Measurements from ENCODE around the gene VPS16. TPM values are rescaled to one million over a fixed set of nuclear protein-coding genes. Genes with fewer than 3 reads are reported as not detected.

Gene VPS16
- total and polyA plus RNA-seq, 2 of the 4 experiments (the other 2 are of a cell fraction) = 38.7 to 48.0 TPM

- H3K4me3 ChIP-seq (ENCODE audit: insufficient read depth, low read depth, low read length) = no peak overlapping the region
- H3K14ac ChIP-seq (replicated peaks; ENCODE audit: low read depth, low read length) = no peak overlapping the region
- H4K20me1 ChIP-seq (ENCODE audit: insufficient read depth, low read length) = no peaks in the 10 kb centered on the region
- H3K79me1 ChIP-seq (ENCODE audit: low read depth in 1 of 2, low read length in 2 of 2) = no peaks in the 10 kb centered on the region
- no peak overlapping the region for H2BK5ac ChIP-seq (ENCODE audit: low read depth, low read length, poor library complexity, severe bottlenecking)
- 85% methylated on average over 12 of the region's 23 CpGs; no CpG with 5 or more reads in 1 of the 2 experiments for WGBS, 2 experiments (ENCODE audit: extremely low coverage in 2 of 2, insufficient read length in 1 of 2)
- no peak overlapping the region for H2BK15ac ChIP-seq (ENCODE audit: low read depth, low read length)
- ATAC-seq (ENCODE audit: low read depth) (no peak), DNase-seq (no peak)
- H4K5ac ChIP-seq (ENCODE audit: low read depth, low read length) = no peak overlapping the region
- H3K4ac ChIP-seq (ENCODE audit: low read depth, low read length) = no peak overlapping the region
- H3K4me2 ChIP-seq (ENCODE audit: low read depth, low read length) = no peak overlapping the region
- H2AK5ac ChIP-seq (ENCODE audit: low read depth, low read length) = no peak overlapping the region
- no peak overlapping the region for H3K9ac ChIP-seq (ENCODE audit: low read depth, low read length)
- intact Hi-C loops (cut with micrococcal nuclease) (no loop called here), dilution Hi-C loops (cut with HindIII; ENCODE audit: low sequenced_read_pairs, unreplicated experiment) (no loop called here), in situ Hi-C loops (cut with MboI; ENCODE audit: low sequenced_read_pairs) (no loop called here)
- no peak overlapping the region for H3K56ac ChIP-seq (ENCODE audit: extremely low read depth, insufficient read depth, low read length)
- H2AK9ac ChIP-seq (replicated peaks; ENCODE audit: low read depth, low read length, poor library complexity) = no peak overlapping the region
- H3K27ac ChIP-seq (ENCODE audit: insufficient read depth, low read length) = no peak overlapping the region
- BruUV-seq (replicated peaks) = no TSS peak
- POLR2A ChIA-PET (ENCODE audit: unreplicated experiment) = no interaction called here
- H3K9me3 ChIP-seq (ENCODE audit: control insufficient read depth, insufficient read depth, low read length) = no peaks in the 10 kb centered on the region
- CTCF ChIA-PET = no interaction called here
- no peak overlapping the region for H4K91ac ChIP-seq (ENCODE audit: insufficient read depth, low read depth, low read length)
- H3K27me3 ChIP-seq (ENCODE audit: control insufficient read depth, insufficient read depth, low read length) = peaks cover 27% of the 10 kb centered on the region
- H4K8ac ChIP-seq (ENCODE audit: low read depth in 2 of 2, low read length in 2 of 2) = no peak overlapping the region
- no peaks in the 10 kb centered on the region for H3K9me1 ChIP-seq (ENCODE audit: insufficient read depth, low read length)
- H2AFZ ChIP-seq (replicated peaks; ENCODE audit: low read length, poor library complexity) = no peak overlapping the region
- H2BK120ac ChIP-seq (ENCODE audit: low read depth, low read length) = no peak overlapping the region
- no peak for TF ChIP-seq USF2 (IDR thresholded peaks at IDR 0.05; ENCODE audit: low read depth, low read length)
- no peak for TF ChIP-seq FOS (IDR thresholded peaks at IDR 0.05; ENCODE audit: low read depth, low read length)
- TF ChIP-seq MAFK (IDR thresholded peaks at IDR 0.05; ENCODE audit: low read depth, low read length) = no peak
- TF ChIP-seq, protein P1, sequence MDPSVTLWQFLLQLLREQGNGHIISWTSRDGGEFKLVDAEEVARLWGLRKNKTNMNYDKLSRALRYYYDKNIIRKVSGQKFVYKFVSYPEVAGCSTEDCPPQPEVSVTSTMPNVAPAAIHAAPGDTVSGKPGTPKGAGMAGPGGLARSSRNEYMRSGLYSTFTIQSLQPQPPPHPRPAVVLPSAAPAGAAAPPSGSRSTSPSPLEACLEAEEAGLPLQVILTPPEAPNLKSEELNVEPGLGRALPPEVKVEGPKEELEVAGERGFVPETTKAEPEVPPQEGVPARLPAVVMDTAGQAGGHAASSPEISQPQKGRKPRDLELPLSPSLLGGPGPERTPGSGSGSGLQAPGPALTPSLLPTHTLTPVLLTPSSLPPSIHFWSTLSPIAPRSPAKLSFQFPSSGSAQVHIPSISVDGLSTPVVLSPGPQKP (IDR thresholded peaks at IDR 0.05; ENCODE audit: borderline replicate concordance, low read depth, low read length) = no peak
- TF ChIP-seq RAD21 (IDR thresholded peaks at IDR 0.05; ENCODE audit: low read length) = no peak
- no peak for TF ChIP-seq RFX5 (IDR thresholded peaks at IDR 0.05; ENCODE audit: low read depth, low read length)
- no peak for TF ChIP-seq MAZ (IDR thresholded peaks at IDR 0.05; ENCODE audit: borderline replicate concordance, low read depth, low read length)
- TF ChIP-seq POLR2A (IDR thresholded peaks at IDR 0.05; ENCODE audit: low read depth, low read length) = no peak
- TF ChIP-seq CHD1 (IDR thresholded peaks at IDR 0.05; ENCODE audit: low read depth, low read length) = no peak
- TF ChIP-seq SMC3 (IDR thresholded peaks at IDR 0.05; ENCODE audit: low read depth, low read length) = no peak
- no peak overlapping the region for H2BK20ac ChIP-seq (ENCODE audit: low read depth, low read length)
- no peaks in the 10 kb centered on the region for H3K4me1 ChIP-seq (ENCODE audit: control insufficient read depth, insufficient read depth, low read length)
- no peaks in the 10 kb centered on the region; the same call in 1 of the 2 replicates for H3K36me3 ChIP-seq (ENCODE audit: control insufficient read depth, insufficient read depth, low read length)
- H3K23ac ChIP-seq (ENCODE audit: low read depth, low read length) = no peak overlapping the region
- H3K18ac ChIP-seq (ENCODE audit: low read depth, low read length) = no peak overlapping the region
Observed at GRCh38 chr20:2794202-2794748, 46.3 kb upstream of the VPS16 start.
